Stimulated activated CD8-positive, alpha-beta memory T cell treated with anti-CD3 and anti-CD28 coated beads, Interleukin-4, amount 100 ng/mL, for 24 hours (primary cell): Measurements from ENCODE around the gene ZNF280C.

Experiments used
- DNase-seq: peaks from one replicate; pipeline ENCODE4 v3.0.0-alpha.2; 2020; ENCODE audit warnings: low read depth

ZNF280C gene

DNA sequence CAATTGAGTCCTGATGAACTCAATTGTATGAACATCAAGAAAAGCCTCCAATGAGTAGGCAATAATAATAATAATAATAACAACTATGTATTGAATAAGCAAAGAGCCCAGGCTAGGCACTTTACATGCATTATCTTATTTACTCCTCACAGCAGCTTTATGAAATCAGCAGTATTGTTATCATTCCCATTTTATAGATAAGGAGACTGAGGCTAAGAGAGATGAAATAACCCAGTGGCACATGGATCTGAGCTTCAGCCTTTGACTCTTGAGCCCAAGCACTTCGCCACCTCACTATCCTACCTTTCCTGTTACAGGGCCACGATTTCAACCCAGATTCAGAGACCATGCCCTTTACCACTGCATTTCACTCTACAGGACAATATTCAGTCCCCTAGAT, 93.8 kb downstream of the ZNF280C start:
- no peak for DNase-seq

DNA sequence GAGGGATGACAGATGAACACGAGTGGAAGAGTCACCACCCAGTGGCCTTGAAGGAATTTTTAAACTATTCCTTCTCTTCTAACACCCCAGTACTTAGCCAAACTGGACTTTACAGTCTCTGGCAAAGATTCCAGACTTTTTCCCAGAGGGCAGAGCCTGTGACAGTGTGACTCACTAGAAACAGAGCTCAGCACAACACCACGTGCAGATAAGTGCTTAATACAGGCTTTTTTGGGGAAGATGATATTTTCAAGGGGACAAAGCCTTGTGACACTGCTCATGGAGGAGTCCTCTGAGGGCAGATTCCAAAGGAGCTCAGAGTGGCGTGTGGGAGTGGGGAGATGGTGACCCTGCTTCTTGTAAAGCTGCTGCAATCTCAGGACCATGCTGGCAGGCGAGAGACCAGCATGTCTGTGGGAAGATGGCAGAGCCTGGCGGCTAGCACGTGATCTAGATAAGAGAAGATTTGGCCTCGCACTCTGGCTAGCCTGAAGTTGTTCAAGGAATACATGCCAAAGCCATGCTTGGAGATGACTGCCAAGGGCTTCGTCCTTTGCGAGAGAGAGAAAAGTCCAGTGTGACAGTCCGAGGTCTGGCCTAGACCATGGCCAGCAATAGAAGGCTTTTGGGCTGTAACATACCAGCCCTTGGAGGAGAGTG, 94.5 kb downstream of the ZNF280C start:
- DNase-seq: no peak

DNA sequence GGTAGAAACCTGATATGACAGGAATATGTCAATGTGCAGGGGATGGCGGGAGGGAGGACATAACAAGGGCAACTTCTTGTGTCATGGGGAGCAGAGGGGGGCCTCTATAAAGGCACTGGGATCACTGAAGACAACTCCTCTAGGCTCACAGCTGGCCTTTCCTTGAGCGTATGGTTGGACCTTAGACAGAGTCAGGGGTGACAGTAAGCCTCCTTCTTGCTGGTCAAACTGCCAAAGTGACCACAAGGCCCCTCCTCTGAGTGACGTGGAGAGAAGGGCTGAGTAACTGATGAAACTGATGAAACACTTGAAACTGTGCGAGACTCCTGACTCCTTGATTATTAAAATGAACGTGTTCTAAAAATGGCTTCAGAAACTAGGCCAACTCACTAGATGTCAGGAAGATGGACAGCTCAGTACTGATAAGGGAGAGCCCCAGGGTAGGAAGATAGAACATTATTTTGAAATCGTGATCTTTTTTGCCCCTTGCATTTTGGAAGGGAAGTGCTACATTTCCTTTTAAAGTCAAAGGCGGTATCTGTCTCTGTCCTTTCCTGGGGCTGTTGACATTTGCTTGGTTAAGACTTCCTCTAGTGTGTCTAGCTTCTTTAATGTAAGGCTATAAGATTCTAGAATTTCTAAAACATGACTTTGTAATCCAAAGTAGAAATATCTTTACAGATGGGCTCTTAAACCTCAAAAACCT, 95.4 kb downstream of the ZNF280C start:
- peak; percentile 11 for DNase-seq

DNA sequence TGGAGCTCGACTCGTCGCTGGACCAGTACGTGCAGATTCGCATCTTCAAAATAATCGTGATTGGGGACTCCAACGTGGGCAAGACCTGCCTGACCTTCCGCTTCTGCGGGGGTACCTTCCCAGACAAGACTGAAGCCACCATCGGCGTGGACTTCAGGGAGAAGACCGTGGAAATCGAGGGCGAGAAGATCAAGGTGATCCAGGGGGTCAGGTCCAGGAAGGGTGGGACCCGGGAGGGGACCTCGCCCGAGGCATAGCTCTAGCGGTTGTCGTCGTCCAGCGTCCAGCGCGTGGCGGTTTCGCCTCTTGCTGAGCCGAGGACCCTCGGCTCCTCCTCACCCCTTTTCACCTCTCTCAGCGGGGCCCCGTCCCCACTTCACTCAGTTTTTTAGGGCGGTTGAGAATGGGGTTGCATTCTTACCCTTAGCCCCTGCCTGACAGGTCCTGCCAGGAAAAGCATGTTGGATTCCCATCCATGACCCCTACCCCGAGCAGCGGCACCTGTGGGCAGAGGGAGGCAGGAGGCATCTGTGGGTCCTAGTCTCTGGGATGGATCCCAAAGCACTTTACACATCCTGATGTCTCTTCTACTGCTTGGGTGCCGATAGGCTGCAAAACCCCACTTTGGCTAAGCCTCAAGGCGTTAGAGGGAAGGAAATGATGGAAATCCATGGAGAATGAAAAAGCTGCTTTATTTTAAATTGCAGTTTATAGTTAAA, 96.4 kb downstream of the ZNF280C start:
- no peak for DNase-seq

DNA sequence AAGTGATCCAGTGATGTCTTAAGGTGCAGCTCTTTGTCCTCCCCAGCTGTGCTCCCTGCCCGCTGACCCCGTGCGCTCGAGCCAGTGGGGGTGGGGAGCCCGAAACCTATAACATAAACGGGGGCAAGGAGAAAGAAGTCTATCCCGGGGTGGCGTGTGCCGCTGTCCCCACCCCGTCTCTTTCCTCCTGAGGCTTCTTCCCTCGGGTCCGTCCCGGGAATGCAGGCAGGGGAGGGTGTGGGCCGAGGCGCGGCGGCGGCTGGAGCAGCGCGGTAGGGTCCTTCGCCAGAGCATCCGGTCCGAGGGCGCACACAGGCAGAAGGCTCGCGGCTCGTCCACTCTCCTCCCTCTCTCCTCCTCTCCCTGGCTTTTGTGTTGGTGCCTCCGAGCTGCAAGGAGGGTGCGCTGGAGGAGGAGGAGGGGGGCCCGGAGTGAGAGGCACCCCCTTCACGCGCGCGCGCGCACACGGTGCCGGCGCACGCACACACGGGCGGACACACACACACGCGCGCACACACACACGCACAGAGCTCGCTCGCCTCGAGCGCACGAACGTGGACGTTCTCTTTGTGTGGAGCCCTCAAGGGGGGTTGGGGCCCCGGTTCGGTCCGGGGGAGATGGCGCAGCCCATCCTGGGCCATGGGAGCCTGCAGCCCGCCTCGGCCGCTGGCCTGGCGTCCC, 97.1 kb downstream of the ZNF280C start, which contains the start of gene RAB33A:
TSS of gene RAB33A (plus strand) at position 517 of the 681 bp plus-strand sequence. CDS start at position 618, 101 bp downstream.
- DNase-seq: peak; percentile 8

DNA sequence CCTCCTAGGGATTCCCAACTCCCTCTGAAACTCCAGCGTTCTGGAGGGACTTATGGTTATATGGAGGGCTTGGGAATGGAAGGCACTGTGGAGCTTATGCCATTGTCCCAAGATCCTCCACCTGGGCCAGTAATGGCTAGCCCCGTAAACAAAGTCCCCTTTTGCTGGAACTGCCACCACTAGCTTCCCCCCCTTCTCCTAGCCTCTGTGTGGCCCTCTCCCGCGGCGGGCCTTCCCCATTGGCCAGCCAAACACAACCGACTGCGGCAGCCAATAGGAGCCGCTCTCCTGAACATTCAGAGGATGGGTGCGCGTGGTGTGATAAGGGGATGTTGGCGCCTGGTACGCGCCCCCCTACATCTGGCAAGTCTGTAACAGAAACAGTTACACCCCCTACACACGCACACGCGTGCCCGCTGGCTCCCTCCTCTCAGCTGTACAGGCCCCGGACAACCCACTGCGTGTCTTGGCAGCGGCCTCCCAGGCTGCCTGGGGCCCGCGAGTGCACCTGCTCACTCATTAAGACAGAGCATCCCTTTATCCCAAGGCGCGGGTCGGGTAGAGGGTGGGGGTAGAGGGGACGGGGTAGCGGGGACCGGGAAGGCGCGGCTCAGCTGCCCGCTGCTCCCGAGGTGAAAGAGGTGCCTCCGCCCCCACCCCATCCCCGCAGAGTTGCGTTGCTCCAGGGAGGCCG, 97.8 kb downstream of the ZNF280C start:
- peak; percentile 34 for DNase-seq

DNA sequence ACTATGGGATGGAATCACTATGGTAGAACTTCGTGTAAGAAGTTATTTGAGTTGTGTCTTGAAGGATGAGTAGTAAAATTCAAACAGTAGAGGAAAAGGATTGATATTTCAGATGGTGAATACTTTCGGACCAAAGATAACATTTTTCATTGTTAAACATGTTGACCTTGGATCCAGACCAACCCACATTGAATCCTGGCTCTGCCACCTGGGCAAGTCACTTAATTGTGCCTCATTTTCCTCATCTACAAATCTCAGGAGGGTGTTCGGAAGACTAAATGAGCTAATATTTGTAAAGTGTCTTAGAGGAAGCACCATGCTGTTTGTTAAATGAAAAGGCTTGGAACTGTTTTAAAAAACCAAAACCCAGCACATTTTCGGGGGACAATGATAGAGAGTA, 101.7 kb downstream of the ZNF280C start:
- no peak for DNase-seq

DNA sequence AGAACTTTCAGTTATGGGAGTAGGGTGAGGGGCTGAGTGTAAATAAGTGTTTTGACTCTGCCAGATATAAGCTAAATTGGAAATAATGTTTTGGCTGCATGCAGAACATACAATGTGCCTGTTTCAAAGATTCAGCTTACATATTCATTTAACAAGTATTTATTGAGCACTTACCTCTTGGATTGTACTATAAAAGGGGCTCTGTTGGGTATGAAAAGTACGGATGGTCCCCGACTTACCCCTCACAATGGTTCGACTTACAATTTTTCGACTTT, 102.3 kb downstream of the ZNF280C start:
- no peak for DNase-seq

DNA sequence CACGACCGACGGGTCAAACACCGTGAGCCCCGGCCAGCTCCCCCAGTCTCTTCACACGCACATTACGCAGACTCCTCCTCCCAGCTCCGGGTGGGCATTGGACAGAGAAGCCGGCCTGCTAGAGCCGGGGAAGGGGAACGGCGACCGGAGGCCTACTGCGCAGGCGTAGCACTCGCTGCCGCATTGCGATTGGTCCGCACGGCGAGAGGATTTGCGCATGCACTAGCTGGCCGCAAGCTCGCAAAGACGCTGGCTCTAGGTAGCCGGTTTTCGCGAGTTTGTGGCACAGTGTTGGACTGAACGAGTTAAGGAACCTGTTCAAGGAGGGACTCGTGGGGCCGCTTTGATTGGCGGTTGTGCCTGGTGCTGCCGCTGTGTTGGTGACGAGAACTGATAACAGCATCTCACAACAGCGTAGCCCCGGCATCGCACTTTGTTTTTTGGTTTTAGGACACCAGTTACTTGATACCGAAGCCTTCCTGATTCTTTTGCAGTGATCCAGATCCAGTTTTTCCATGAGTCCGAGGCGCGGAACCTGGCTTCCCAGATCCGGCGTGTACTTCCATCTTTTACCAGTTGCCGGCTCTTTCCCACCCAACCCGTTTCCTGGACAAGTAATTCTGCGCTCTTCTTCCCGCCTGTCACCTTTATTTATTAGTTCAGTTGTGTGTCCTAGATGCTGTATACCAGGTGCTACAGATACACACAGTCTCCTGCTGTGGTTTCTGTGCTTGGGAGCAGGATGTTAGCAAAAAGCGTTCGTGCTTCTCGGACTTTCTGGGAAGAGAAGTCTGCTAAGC, 102.8 kb downstream of the ZNF280C start, which contains the start of gene AIFM1:
TSS of gene AIFM1 (minus strand) at position 139 of the 800 bp plus-strand sequence. CDS start 185 bp downstream, outside the sequence.
- DNase-seq: peak; percentile 77

DNA sequence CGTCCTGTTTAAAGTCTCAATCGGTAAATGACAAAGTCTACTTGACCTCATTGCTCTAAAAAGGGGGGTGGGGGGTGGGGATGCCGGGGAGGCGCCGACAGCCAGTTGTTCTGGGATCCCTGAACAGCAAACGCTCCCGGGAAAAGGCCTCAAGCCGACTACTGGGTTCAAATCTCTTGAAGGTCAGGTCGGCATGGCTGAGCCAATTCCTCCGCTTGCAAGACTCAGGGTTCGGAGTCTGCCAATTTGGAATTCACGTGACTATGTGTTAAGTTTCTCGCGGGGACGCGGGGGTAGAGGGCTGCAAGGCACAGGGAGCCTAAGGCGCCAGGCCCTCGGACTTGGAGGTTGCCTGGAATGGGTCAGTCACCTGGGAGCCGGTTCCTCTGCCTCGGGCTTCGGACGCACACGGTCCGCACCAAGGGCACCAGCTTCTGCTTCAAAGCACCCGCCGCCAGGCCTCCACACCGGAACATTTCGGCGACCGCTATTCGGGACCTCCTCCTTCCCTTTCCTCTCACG, 103.5 kb downstream of the ZNF280C start:
- no peak for DNase-seq

DNA sequence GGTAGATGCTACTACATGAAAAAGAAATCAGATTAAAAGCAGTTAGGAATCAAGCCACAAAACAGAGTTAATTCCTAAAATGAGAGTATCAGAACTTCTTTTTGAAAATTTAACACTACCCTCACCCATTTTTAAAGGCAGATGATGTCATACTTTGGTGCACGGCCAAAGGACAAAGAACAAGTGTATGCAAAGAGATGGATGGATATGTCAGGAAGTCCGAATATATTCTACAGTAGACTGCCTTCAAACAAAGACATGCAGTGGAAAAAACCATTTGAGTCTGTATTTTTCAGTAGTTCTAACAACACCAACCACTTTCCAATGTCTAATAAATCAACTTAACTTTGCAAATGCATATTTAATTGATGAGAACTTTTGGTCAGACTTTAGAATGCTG, 105.3 kb downstream of the ZNF280C start:
- DNase-seq: no peak

DNA sequence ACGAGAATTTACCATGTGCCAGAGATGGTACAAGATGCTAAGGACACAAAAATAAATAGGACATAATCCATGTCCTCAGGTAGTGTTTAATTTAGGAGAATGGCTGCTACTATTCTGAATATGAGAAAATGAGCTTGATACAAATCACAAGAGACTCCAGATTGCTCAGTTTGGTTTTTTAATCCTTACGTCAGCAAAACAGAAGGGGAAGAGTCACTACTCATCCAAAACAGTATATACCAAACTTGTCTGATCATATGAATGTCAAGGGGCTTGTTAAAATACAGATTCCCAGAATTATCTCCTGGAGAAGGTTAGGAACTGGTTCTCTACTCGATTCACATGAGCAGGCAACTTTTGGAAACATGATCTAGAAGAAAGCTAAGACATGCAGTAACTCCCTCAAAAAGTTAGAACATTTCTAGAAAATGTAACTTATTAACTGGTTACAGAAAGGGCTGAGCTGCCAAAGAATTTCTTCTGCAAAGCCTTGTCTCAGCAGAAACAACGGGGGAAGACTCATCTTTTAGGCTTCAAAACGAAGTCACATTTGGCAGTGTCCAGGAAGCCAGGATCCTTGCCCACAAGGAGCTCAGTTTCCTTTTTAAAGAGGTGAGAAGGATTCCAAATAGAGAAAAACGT, 106.5 kb downstream of the ZNF280C start:
- no peak for DNase-seq

DNA sequence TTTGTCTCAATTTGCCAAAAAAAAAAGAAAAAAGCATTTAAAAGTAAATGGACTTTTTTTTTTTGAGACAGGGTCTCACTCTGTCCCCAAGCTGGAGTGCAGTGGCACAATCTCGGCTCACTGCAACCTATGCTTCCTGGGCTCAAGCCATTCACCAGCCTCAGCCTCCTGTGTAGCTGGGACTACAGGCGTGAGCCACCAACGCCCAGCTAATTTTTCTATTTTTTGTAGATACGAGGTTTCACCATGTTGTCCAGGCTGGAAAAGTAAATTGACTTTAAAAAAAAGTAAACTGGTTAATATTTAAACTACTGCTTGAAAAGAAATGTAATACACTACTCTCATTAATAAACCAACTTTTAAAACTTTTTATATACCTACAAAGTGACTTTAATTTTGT, 108.9 kb downstream of the ZNF280C start:
- DNase-seq: no peak

DNA sequence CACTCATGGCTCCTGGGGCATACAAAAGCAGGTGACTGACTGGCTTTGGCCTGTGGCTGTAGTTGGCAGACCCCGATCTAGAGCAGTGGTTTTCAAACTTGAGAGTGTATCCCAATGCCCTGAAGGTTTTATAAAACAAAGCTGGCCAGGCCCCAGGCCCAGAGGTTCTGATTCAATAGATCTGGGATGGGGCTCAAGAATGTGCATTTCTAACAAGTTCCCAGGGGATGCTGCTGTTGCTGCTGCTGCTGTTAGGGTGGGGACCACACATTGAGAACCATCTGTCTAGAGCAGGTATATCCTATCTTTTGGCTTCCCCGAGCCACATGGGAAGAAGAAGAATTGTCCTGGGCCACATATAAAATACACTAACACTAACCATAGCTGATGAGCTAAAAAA, 110.4 kb downstream of the ZNF280C start:
- DNase-seq: no peak

DNA sequence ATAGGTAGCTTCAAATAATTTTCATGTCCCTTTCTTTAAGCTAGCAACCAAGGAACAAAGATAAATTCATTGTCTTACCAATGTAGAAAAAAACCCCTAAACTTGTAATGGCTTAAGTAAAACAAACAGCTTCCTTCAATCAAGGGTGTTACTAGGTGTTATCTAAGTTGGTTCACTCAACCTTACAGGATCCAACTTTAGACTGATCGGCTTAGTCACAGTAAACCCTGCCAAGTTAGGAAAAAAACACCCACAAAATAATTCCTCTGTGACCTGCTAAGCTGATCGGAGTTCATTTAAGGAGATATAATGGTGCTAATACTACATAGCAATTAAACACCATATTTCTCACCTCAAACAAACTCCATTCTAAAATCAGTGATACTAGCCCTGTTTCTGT, 113.1 kb downstream of the ZNF280C start:
- no peak for DNase-seq
